Astrocyte of the cerebellum (primary cell): ENCODE measurements around the gene OSBPL1A.

Experiments used
- DNase-seq: peaks from one replicate; pipeline ENCODE4 v3.0.0-alpha.2; 2011; ENCODE audit warnings: low read depth
- H3K4me3 ChIP-seq: 2 replicates; pipeline ENCODE4 v1.5.1; 2011; ENCODE audit warnings: mild to moderate bottlenecking, low read depth, low read length, moderate library complexity
- in situ Hi-C: cut with HindIII; loops from 2 replicates; pipeline ENCODE4 v1.10.0; 2017; ENCODE audit warnings: low sequenced_read_pairs
- TF ChIP-seq, protein P1 (sequence below): IDR thresholded peaks from 2 replicates; pipeline ENCODE4 v1.5.1; 2012; ENCODE audit warnings: low read length, low read depth, moderate library complexity, mild to moderate bottlenecking; ENCODE audit errors: missing control alignments

Gene OSBPL1A

DNA sequence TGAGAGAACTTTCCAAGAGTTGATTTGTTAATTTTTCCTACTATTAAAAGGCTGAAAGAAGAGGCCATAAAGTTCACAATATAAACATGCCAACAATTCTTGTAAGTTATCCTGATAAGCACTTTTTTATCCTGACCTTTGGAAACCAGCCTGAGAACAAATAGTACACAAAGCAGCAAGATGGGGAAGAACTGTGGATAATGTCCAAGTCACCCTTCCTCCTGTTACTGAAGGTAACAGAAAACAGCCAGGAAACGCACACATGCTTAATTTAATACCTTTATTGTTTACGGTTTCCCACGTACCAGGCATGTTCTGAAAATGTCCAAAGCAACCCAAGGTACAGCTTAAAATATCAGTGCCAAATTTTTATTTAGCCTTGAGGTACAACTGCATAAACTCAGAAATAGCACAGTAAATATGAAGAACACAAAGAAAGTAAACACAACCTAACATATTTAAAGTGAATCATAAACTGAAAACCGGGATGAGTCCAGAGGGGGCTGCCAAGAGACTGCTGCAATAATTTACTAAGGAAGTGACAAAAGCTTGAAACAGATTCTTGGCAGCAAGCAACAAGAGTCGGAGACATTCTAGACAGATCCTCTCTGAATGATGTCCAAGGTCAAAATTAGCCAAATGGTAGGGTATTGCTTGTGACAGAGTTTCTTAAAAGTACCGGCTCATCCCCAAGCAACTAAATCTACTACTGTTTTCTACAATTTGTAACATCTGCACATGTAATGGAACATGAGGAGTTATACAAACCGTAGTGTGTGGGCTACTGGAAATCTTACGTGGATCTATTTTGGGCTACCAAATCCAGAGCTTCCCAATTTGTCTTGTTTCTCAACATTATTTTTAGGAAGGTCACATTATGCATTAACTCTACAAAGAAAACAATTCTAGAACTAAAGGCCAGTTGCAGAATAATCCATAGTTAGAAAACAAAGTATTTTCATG is 165.6 kb downstream of the OSBPL1A start:
- in situ Hi-C loops: no loop called here
- DNase-seq: no peak
- no peak overlapping the region for H3K4me3 ChIP-seq
- TF ChIP-seq, protein P1, sequence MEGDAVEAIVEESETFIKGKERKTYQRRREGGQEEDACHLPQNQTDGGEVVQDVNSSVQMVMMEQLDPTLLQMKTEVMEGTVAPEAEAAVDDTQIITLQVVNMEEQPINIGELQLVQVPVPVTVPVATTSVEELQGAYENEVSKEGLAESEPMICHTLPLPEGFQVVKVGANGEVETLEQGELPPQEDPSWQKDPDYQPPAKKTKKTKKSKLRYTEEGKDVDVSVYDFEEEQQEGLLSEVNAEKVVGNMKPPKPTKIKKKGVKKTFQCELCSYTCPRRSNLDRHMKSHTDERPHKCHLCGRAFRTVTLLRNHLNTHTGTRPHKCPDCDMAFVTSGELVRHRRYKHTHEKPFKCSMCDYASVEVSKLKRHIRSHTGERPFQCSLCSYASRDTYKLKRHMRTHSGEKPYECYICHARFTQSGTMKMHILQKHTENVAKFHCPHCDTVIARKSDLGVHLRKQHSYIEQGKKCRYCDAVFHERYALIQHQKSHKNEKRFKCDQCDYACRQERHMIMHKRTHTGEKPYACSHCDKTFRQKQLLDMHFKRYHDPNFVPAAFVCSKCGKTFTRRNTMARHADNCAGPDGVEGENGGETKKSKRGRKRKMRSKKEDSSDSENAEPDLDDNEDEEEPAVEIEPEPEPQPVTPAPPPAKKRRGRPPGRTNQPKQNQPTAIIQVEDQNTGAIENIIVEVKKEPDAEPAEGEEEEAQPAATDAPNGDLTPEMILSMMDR: no peak

DNA sequence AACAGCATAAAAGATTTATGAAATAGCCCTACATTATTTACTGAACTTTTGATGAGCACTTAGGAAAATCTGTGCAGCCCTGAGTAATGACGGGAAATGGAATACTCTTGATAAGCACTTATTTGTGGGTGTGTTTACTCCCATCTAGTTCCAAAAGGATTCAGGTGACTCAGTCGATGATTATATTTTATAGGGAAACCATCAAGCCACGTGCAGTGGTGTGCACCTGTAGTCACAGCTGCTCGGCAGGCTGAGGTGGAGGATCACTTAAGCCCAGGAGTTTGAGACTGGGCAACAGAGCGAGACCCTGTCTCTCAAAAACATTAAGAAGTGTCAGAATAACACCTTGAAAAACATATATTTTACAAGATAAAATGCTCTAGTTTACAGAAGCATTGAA is 166.9 kb downstream of the OSBPL1A start:
- H3K4me3 ChIP-seq: no peak overlapping the region
- in situ Hi-C loops: no loop called here
- DNase-seq: no peak
- TF ChIP-seq, protein P1: no peak

DNA sequence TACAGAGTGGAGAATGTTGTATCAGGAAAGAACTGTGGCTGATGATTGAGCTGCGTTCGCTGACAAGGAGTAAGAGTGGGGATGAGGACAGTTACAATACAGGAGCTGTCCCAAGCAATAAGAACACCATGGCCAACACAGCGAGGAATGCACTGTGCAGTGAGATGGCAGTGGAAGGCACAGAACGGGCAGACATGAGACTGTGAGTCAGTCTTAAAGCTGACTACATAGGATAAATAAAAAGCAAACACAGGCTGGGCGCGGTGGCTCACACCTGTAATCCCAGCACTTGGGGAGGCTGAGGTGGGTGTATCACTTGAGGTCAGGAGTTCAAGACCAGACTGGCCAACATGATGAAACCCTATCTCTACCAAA is 169.0 kb downstream of the OSBPL1A start:
- no peak overlapping the region for H3K4me3 ChIP-seq
- TF ChIP-seq, protein P1: no peak
- DNase-seq: no peak
- in situ Hi-C loops: no loop called here

DNA sequence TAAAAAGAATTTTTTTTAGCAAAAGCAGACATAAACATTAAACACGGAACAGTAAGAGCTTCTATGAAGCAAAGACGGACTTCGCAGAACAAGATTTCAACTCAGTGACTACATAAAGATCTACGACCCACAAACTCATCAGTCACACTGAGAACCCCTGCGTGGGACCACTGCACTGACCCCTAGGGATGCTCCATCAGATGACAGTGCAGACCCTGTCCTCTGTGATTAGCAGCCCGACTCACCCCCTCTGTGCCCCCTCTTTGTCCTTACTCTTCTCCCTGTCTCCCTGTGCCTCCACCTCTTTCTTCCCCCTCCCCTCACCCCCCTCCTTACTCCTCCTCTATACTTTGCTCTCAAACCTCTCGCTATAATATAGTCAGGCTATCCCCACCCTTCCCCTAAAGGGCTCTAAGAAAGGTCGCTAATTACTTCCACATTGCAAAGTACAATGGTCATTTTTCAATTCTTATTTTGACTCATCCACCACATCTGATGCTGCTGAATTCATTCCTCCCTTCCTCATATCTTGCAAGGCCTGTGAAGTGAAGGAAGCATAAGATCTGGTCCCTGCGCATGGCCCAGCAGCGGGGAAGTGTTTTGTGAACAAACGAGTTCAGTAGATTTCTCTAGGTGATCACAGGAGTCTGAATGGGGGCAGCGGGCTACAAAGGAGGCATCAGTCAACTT is 169.5 kb downstream of the OSBPL1A start:
- no peak overlapping the region for H3K4me3 ChIP-seq
- in situ Hi-C loops: no loop called here
- DNase-seq: peak; percentile 68
- TF ChIP-seq, protein P1: no peak

DNA sequence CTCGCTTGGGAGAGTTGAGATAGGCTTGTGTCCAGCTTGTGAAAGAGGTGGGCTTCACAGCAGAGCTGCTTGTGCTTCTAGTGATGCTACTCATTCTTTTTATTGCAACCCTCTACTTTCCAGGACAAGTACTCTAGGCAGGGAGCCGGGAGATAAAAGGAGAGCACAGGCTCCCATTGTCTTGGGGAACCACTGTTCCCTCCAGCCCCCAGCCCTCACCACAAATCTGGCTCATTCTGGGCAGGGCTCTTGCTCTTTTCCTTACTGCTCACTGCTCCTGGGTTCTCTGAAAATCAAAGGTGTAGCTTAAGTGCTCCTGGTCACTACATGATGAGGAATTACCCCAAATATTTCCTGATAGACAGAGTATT is 177.3 kb downstream of the OSBPL1A start:
- DNase-seq: no peak
- H3K4me3 ChIP-seq: no peak overlapping the region
- TF ChIP-seq, protein P1: no peak
- in situ Hi-C loops: no loop called here

DNA sequence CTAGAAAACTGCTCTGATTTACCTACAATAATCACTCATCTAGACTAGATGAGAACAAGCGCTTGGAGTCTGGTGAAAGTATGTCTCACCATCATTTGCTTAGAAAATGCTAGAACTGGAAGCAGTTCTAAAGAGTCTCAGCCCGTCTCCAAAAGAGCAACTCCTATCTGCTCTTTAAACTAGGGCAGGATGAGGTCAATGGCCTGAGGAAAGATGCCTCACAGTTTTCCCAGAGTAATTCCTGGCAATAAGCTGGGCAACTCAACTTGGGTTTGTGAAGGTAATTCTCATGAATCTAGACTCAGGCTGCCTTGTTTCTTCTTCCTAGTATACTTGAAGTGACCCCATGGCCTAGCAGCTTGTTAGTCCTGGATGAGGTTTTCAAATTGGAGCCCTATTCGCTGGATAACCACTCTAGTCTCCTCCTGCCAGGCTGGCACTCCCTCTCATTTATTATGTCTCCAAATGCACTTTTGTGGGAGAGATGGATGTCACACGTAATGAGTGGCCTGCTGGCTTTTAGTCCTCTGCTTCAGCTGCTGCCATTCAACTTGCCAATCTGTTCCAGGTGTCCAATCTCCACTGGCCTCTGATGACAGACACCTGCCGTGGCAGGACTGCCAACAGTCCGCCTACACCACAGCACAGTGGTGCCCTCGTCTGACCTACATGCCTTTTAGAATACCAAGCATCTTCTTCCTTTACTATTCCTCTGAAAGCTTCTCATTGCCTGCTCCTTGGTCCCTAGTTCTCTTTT is 177.9 kb downstream of the OSBPL1A start:
- in situ Hi-C loops: no loop called here
- no peak overlapping the region for H3K4me3 ChIP-seq
- TF ChIP-seq, protein P1: no peak
- no peak for DNase-seq
